ENCODE results near the gene CBX4. TPM values are rescaled to one million over a fixed set of nuclear protein-coding genes. Genes with fewer than 3 reads are reported as not detected.

CBX4 gene
- total and polyA plus RNA-seq, 2 of the 13 experiments (the other 11 are each of a cell fraction or from before 2014, with no cell fraction given): 25.8 to 50.8 TPM

DNA sequence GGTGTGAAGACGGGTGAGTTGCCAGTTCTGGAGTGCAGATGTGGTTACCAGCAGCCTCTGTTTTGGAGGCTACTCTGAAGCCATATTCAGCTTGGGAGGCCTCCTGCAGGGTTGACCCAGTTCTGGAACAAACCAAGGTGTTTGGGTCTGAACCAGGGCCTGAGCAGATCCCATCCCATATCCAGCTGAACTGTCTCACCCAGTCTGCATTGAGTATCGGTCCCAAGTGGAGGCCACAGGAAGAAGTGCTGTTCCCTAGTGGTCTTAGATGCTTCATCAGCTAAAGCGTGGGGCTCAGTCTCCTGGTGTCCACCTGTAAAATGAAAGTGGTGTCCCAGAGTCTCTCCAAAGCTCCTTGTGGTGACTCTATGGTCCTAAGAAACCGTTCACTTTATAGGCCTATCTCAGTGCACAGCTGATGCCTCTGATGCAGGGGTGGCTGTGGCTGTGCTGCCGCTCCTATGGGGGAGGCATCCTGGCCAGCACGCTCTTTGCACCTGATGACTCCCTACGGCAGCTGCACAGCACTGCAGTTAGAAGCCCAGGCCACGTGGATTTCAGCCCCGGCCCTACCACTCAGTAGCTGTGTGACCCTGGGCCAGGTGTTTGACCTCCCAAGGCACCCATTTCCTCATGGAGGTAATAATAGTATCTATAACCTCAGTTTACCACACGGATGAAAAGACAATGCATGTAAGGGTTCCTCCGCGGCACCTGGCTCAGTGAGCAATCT is 21.0 kb downstream of the CBX4 start (continued):
- TF ChIP-seq, protein P1, sequence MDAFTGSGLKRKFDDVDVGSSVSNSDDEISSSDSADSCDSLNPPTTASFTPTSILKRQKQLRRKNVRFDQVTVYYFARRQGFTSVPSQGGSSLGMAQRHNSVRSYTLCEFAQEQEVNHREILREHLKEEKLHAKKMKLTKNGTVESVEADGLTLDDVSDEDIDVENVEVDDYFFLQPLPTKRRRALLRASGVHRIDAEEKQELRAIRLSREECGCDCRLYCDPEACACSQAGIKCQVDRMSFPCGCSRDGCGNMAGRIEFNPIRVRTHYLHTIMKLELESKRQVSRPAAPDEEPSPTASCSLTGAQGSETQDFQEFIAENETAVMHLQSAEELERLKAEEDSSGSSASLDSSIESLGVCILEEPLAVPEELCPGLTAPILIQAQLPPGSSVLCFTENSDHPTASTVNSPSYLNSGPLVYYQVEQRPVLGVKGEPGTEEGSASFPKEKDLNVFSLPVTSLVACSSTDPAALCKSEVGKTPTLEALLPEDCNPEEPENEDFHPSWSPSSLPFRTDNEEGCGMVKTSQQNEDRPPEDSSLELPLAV (CRISPR knock-in tag; conservative IDR thresholded peaks at IDR 0.05; ENCODE audit: low read depth): no peak
- TF ChIP-seq, protein P2, sequence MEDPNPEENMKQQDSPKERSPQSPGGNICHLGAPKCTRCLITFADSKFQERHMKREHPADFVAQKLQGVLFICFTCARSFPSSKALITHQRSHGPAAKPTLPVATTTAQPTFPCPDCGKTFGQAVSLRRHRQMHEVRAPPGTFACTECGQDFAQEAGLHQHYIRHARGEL (CRISPR knock-in tag; IDR thresholded peaks at IDR 0.05): no peak
- no peak for TF ChIP-seq ZNF329 (CRISPR knock-in tag; IDR thresholded peaks at IDR 0.05; ENCODE audit: low read depth)
- TF ChIP-seq, protein P3, sequence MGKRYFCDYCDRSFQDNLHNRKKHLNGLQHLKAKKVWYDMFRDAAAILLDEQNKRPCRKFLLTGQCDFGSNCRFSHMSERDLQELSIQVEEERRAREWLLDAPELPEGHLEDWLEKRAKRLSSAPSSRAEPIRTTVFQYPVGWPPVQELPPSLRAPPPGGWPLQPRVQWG (CRISPR knock-in tag; IDR thresholded peaks at IDR 0.05; ENCODE audit: borderline replicate concordance, low read depth): no peak
- TF ChIP-seq KDM5B (CRISPR knock-in tag; IDR thresholded peaks at IDR 0.05; ENCODE audit: borderline replicate concordance): peak; percentile 45; the same call in 1 of the 2 replicates
- no peak; the same call in 1 of the 2 replicates for TF ChIP-seq RCOR2 (CRISPR knock-in tag; IDR thresholded peaks at IDR 0.05)
- TF ChIP-seq MTA1 (CRISPR knock-in tag; IDR thresholded peaks at IDR 0.05; ENCODE audit: borderline replicate concordance): no peak; the same call in none of the 2 replicates
- no peak for TF ChIP-seq EHMT2 (IDR thresholded peaks at IDR 0.05; ENCODE audit: borderline replicate concordance, low read depth, low read length)
- TF ChIP-seq HOXA7 (CRISPR knock-in tag; IDR thresholded peaks at IDR 0.05): no peak
- no peak for TF ChIP-seq ZNF766 (CRISPR knock-in tag; IDR thresholded peaks at IDR 0.05; ENCODE audit: borderline replicate concordance)
- TF ChIP-seq ZNF33A (CRISPR knock-in tag; IDR thresholded peaks at IDR 0.05; ENCODE audit: borderline replicate concordance): no peak
- TF ChIP-seq ZMYM2 (CRISPR knock-in tag; IDR thresholded peaks at IDR 0.05): no peak
- peak; percentile 41 for TF ChIP-seq STAG1 (CRISPR knock-in tag; IDR thresholded peaks at IDR 0.05)
- no peak for TF ChIP-seq ZKSCAN5 (CRISPR knock-in tag; IDR thresholded peaks at IDR 0.05)
- TF ChIP-seq, protein P4, sequence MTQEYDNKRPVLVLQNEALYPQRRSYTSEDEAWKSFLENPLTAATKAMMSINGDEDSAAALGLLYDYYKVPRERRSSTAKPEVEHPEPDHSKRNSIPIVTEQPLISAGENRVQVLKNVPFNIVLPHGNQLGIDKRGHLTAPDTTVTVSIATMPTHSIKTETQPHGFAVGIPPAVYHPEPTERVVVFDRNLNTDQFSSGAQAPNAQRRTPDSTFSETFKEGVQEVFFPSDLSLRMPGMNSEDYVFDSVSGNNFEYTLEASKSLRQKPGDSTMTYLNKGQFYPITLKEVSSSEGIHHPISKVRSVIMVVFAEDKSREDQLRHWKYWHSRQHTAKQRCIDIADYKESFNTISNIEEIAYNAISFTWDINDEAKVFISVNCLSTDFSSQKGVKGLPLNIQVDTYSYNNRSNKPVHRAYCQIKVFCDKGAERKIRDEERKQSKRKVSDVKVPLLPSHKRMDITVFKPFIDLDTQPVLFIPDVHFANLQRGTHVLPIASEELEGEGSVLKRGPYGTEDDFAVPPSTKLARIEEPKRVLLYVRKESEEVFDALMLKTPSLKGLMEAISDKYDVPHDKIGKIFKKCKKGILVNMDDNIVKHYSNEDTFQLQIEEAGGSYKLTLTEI (CRISPR knock-in tag; conservative IDR thresholded peaks at IDR 0.05): no peak
- TF ChIP-seq ASH2L (IDR thresholded peaks at IDR 0.05; ENCODE audit: insufficient read length, low read depth, low read length): no peak
- peak; percentile 48; the same call in 1 of the 2 replicates for TF ChIP-seq NR1H2 (CRISPR knock-in tag; IDR thresholded peaks at IDR 0.05; ENCODE audit: borderline replicate concordance, low read depth)
- TF ChIP-seq ZNF556 (CRISPR knock-in tag; IDR thresholded peaks at IDR 0.05; ENCODE audit: borderline replicate concordance): 0 out of 2 replicates have a peak, but pooled peaks have one; percentile 46
- TF ChIP-seq MAFF (IDR thresholded peaks at IDR 0.05; ENCODE audit: low read depth, low read length): no peak
- TF ChIP-seq KAT8 (CRISPR knock-in tag; IDR thresholded peaks at IDR 0.05): peak; percentile 30; the same call in 1 of the 2 replicates
- TF ChIP-seq CHCHD3 (CRISPR knock-in tag; IDR thresholded peaks at IDR 0.05): no peak
- no peak for TF ChIP-seq ZFAT (CRISPR knock-in tag; conservative IDR thresholded peaks at IDR 0.05)
- no peak for TF ChIP-seq ZNF468 (CRISPR knock-in tag; IDR thresholded peaks at IDR 0.05)
- no peak for TF ChIP-seq TBP (CRISPR knock-in tag; IDR thresholded peaks at IDR 0.05)
- peak in 1 of 2 experiments; percentile 38; a peak in 1 of 4 replicates for TF ChIP-seq NR2F1 (CRISPR knock-in tag; IDR thresholded peaks at IDR 0.05)
- TF ChIP-seq ZMYM3 (CRISPR knock-in tag; IDR thresholded peaks at IDR 0.05): peak; percentile 51
- TF ChIP-seq ZNF441 (CRISPR knock-in tag; IDR thresholded peaks at IDR 0.05; ENCODE audit: borderline replicate concordance): no peak; the same call in 1 of the 2 replicates
